ENCODE data around the gene ZFYVE19.

DNA sequence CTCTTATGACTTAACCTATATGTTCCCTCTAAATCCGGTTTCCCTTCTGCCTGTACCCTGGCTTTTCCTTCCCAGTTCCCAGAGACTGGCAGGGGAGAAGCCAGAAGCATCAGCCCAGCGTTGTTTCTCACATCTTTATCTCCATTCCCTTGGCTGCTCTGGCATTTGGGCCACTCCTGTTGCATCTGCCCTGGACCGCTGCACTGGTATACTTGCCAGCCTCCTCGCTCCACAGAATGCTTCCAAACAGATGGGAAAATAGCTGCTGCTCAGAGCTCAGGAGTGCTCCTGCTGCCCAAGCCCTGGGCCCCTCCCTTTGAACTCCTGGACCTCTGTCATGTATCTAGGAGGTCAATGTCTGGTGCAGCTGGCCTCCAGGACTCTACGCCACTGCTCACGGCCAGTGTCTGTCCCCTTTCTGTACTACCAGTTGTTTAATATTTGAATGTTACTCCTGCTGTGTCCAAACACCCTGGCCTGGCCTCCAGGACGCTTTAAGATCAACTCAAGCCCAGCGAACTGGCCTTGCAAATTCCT lies 43.8 kb downstream of the ZFYVE19 start:
- TF ChIP-seq POLR2A (IDR thresholded peaks at IDR 0.05; ENCODE audit: extremely low read depth, insufficient read length): no peak
- TF ChIP-seq, protein P1, sequence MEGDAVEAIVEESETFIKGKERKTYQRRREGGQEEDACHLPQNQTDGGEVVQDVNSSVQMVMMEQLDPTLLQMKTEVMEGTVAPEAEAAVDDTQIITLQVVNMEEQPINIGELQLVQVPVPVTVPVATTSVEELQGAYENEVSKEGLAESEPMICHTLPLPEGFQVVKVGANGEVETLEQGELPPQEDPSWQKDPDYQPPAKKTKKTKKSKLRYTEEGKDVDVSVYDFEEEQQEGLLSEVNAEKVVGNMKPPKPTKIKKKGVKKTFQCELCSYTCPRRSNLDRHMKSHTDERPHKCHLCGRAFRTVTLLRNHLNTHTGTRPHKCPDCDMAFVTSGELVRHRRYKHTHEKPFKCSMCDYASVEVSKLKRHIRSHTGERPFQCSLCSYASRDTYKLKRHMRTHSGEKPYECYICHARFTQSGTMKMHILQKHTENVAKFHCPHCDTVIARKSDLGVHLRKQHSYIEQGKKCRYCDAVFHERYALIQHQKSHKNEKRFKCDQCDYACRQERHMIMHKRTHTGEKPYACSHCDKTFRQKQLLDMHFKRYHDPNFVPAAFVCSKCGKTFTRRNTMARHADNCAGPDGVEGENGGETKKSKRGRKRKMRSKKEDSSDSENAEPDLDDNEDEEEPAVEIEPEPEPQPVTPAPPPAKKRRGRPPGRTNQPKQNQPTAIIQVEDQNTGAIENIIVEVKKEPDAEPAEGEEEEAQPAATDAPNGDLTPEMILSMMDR (IDR thresholded peaks at IDR 0.05; ENCODE audit: low read depth, low read length): no peak
- TF ChIP-seq, protein P2, sequence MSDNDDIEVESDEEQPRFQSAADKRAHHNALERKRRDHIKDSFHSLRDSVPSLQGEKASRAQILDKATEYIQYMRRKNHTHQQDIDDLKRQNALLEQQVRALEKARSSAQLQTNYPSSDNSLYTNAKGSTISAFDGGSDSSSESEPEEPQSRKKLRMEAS (IDR thresholded peaks at IDR 0.05; ENCODE audit: low read depth, low read length): no peak
